22Rv1 (cell line): ENCODE measurements around the gene DDX56.

Experiments used
- ZFX ChIP-seq: fragments of 450-650 bp; IDR thresholded peaks from 2 replicates; pipeline ENCODE4 v1.6.1; 2017; ENCODE audit warnings: antibody characterized with exemption, borderline replicate concordance
- TF ChIP-seq, protein P1 (sequence below): fragments of 450-650 bp; IDR thresholded peaks from 2 replicates; pipeline ENCODE4 v1.5.1; 2017; ENCODE audit warnings: mild to moderate bottlenecking

DNA sequence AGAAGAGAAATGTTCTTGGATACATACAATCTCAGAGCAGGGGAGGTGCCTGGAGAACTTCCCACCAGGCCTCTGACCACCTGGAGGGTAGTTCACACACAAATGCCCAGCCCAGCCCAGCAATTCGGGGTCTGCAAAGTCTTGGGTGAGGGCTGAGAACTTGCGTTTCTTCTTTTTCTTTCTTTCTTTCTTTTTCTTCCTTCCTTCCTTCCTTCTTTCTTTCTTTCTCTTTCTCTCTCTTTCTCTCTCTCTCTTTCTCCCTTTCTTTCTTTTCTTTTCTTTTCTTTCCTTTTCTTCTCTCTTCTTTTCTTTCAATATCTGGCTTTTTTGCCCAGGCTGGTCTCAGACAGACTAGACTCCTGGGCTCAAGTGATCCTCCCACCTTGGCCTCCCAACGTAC is 54.9 kb downstream of the DDX56 start:
- TF ChIP-seq, protein P1, sequence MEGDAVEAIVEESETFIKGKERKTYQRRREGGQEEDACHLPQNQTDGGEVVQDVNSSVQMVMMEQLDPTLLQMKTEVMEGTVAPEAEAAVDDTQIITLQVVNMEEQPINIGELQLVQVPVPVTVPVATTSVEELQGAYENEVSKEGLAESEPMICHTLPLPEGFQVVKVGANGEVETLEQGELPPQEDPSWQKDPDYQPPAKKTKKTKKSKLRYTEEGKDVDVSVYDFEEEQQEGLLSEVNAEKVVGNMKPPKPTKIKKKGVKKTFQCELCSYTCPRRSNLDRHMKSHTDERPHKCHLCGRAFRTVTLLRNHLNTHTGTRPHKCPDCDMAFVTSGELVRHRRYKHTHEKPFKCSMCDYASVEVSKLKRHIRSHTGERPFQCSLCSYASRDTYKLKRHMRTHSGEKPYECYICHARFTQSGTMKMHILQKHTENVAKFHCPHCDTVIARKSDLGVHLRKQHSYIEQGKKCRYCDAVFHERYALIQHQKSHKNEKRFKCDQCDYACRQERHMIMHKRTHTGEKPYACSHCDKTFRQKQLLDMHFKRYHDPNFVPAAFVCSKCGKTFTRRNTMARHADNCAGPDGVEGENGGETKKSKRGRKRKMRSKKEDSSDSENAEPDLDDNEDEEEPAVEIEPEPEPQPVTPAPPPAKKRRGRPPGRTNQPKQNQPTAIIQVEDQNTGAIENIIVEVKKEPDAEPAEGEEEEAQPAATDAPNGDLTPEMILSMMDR, result no peak
- no peak for TF ChIP-seq ZFX
